ENCODE results near the gene CDYL2.
"Not testable (repeated sequence)": the region's sequence is repeated elsewhere in the genome, so short reads cannot be mapped to it uniquely, and the experiment has no call there.

CDYL2 gene

DNA sequence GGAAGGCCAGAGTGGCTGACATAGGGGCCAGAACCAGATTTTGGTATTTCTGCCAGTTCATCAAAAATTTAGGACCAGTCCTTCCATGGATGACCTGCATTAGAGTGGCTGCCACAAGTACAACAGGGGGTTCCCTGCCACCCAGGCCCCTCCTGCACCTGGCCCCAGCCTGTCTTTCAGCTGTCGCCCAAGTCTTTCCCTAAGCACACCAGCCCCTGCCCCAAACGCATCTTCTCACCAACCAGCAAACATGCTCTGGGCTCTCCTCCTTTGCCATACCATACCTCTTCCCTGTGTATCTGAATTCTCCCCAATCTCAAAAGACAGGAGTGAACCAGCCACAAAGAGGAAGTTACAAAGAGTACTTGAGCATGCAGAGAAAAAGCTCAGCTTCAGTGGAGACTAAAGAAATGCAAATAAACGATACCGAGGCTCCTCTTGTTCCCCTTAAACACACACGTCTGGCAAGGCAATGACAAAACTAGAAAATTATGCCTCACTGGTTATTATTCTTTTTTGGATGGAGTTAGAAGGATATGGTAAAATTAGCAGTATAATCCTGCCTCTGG is 133.0 kb downstream of the CDYL2 start:
- DNase-seq (ENCODE audit: low read depth in 3 of 3): no peak

DNA sequence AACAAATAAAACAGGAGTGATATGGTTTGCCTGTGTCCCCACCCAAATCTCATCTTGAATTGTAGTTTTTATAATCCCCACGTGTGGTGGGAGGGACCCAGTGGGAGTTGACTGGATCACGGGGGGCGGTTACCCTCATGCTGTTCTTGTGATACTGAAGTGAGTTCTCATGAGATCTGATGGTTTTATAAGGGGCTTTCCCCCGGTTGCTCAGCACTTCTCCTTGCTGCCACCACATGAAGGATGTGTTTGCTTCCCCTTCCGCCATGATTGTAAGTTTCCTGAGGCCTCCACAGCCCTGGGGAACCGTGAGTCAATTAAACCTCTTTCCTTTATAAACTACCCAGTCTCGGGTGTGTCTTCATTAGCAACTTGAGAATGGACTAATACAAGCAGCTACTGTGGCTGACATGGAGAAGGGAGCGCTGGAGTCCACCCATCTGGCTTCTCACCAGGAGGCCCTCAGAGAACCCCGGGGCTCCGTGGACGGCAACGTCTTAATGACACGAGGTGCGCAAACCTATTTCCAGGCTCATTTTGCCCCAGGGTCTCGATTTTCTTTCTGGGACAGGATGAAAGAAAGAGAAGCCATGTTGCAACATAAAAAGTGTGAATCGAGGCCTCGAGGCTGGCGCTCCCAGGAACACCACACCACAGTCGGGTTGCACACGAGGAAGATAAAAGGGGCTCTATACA is 134.1 kb downstream of the CDYL2 start:
- DNase-seq (ENCODE audit: low read depth in 3 of 3): peak in 2 of 3 experiments; percentile 9 to 36

DNA sequence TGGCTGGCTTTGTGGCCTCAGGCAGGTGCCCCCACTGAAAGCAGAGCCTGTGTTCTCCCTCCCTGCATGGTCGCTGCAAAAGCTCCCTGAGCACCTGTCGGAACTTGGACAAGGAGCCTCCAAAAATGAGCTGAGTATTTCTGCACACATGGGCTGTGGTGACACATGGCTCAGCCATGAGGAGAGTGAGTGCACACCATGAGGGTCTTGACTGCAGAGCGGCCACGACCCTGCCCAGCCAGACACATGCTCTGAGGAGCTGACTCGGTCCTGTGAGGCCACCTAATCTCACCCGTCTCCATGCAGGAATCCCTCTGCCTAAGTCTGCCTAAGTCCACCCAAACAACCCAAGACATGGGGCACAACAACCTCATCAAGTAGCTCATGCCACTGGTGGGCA is 134.7 kb downstream of the CDYL2 start:
- DNase-seq (ENCODE audit: low read depth in 3 of 3): no peak

- DNase-seq (ENCODE audit: low read depth in 3 of 3): no peak
Observed at GRCh38 chr16:80667925-80668324, 136.5 kb downstream of the CDYL2 start.

- no peak for DNase-seq (ENCODE audit: low read depth in 3 of 3)
Observed at GRCh38 chr16:80667251-80667560, 137.2 kb downstream of the CDYL2 start.

GRCh38 chr16:80666378-80667250 is 137.8 kb downstream of the CDYL2 start:
- no peak for DNase-seq (ENCODE audit: low read depth in 3 of 3)

DNA sequence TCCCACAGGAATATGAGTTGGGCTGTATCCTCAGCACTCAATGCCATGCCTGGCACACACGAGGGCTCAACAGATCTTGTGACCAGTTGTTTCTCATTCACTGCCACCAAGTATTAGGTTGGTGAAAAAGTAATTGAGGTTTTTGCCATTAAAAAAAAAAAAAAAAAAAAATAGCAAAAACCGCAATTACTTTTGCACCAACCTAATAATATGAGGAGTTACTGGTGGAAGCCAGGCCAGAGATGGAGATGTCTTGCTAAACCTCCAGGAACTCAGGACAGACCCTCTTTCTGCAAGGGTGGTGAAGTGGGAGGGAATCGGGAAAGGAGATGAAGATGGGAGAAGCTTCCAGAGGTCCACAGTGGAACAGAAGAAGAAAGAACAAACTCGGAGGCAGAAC is 139.0 kb downstream of the CDYL2 start:
- no peak for DNase-seq (ENCODE audit: low read depth in 3 of 3)

DNA sequence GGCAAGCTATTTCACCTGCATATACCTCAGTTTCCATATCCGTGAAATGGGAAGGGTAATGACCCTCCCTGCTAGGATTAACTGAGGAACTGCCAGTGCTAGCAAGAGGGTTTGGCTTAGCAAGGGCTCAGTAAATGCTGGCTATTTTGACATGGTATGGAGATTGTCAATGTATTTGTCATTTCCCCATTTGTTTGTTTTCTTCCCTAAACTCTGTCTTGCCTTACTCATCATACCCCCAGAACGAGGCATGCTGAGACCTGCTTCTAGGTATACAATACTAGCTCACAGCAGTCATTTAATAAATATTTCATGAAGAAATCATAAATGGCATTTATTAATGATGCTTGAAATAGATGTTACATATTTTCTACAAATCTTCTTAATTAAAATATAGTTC is 139.6 kb downstream of the CDYL2 start:
- no peak for DNase-seq (ENCODE audit: low read depth in 3 of 3)

- no peak for DNase-seq (ENCODE audit: low read depth in 3 of 3)
Observed at GRCh38 chr16:80664226-80664625, 140.2 kb downstream of the CDYL2 start.

DNA sequence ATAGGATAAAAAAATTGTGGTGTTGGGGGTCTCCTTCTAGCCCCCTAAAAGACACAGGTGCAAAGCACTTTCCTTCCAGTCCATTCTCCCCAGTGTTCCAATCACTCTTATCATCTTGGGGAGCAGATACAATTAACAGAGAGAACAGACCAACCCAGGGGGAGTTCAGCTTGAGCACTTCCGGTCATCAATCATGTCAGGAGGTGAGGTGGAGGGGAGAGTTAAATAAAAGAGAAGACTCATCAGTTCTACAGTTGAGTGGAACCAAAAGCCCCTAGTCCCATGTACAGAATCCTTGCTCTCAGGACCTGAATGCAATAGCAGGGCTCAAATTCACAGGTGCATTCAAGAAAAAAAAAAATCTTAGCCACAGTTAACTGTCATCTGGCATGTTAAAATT is 141.3 kb downstream of the CDYL2 start:
- no peak for DNase-seq (ENCODE audit: low read depth in 3 of 3)

- no peak for DNase-seq (ENCODE audit: low read depth in 3 of 3)
Observed at GRCh38 chr16:80659865-80660264, 144.5 kb downstream of the CDYL2 start.

GRCh38 chr16:80656711-80657150 is 147.7 kb downstream of the CDYL2 start:
- DNase-seq (ENCODE audit: low read depth in 3 of 3): peak in 2 of 3 experiments; percentile 3 to 14

GRCh38 chr16:80656161-80656560 is 148.2 kb downstream of the CDYL2 start:
- no peak for DNase-seq (ENCODE audit: low read depth in 3 of 3)

- DNase-seq (ENCODE audit: low read depth in 3 of 3): no peak
Observed at GRCh38 chr16:80655751-80656150, 148.6 kb downstream of the CDYL2 start.

GRCh38 chr16:80654094-80654862 is 150.1 kb downstream of the CDYL2 start:
- no peak for DNase-seq (ENCODE audit: low read depth in 3 of 3)

- DNase-seq (ENCODE audit: low read depth in 3 of 3): no peak
Observed at GRCh38 chr16:80652441-80652840, 152.0 kb downstream of the CDYL2 start.

DNA sequence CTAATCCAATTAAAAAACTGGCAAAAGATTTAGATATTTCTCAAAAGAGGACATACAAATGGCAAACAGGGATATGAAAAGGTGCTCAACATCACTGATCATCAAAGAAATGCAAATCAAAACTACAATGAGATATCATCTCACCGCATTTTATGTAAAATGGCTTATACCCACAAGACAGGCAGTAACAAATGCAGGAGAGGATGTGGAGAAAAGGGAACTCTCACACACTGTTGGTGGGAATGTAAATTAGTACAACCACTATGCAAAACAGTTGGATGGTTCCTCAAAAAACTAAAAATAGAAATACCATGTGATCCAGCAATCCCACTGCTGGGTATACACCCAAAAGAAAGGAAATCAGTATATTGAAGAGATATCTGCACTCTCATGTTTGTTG is 154.1 kb downstream of the CDYL2 start:
- DNase-seq (ENCODE audit: low read depth in 3 of 3): not testable (repeated sequence)

DNA sequence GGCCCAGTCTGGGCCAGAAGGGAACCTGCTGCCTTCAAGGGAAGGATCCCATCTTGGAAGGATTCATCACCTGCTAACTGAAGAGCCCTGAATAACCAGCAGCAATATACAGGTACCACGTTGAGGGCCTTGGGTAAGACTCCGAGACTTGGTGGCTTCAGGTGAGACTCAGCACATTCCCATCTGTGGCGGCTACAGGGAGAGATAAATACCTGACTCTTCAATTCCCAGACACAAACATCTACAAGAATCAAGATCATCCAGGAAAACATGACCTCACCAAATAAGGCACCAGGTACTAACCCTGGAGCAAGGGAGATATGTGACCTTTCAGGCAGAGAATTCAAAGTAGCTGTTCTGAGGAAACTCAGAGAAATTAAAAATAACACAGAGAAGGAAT is 164.1 kb downstream of the CDYL2 start:
- no peak for DNase-seq (ENCODE audit: low read depth in 3 of 3)

DNA sequence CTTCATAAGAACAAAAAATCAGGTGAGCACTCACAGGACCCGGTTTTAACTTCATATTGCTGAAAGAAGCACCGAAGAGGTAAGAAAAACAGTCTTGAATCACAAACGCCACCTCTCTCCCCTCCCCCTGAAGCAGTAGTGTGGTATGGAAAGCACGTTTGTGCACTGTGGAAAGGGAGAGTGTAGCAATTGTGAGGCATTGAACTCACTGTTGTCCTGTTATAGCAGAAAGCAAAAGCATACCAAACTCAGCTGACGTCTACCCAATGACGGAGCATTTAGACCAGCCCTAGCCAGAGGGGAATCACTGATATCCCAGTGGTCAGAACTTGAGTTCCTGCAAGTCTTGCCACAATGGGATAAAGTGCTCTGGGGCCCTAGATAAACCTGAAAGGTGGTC is 164.8 kb downstream of the CDYL2 start:
- no peak for DNase-seq (ENCODE audit: low read depth in 3 of 3)

DNA sequence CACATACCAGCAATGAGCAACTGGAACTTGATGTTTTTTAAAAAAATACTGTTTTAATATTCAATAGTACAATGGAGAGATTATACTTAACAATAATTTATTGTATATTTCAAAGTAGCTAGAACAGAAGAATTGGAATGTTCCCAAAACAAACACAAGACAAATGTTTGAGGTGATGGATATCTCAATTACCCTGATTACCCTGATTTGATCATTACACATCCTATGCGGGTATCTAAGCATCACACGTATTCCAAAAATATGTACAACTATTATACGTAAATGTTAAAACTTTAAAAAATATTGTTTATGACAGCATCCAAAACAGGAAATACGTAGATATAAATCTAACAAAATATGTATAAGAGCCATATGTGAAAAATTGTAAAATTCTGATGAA is 166.8 kb downstream of the CDYL2 start:
- DNase-seq (ENCODE audit: low read depth in 3 of 3): no peak

GRCh38 chr16:80631581-80631980 is 172.8 kb downstream of the CDYL2 start:
- no peak for DNase-seq (ENCODE audit: low read depth in 3 of 3)

- DNase-seq (ENCODE audit: low read depth in 3 of 3): no peak
Observed at GRCh38 chr16:80628254-80628653, 176.1 kb downstream of the CDYL2 start.

Data from stimulated activated CD4-positive, alpha-beta T cell treated with anti-CD3 and anti-CD28 coated beads, TNF-alpha, amount 100 ng/mL, for 24 hours (primary cell).